ENCODE measurements around the gene SLC22A14. TPM values are rescaled to one million over a fixed set of nuclear protein-coding genes. Genes with fewer than 3 reads are reported as not detected.
"Not testable (repeated sequence)": the region's sequence is repeated elsewhere in the genome, so short reads cannot be mapped to it uniquely, and the experiment has no call there.

The SLC22A14 gene, protein sequence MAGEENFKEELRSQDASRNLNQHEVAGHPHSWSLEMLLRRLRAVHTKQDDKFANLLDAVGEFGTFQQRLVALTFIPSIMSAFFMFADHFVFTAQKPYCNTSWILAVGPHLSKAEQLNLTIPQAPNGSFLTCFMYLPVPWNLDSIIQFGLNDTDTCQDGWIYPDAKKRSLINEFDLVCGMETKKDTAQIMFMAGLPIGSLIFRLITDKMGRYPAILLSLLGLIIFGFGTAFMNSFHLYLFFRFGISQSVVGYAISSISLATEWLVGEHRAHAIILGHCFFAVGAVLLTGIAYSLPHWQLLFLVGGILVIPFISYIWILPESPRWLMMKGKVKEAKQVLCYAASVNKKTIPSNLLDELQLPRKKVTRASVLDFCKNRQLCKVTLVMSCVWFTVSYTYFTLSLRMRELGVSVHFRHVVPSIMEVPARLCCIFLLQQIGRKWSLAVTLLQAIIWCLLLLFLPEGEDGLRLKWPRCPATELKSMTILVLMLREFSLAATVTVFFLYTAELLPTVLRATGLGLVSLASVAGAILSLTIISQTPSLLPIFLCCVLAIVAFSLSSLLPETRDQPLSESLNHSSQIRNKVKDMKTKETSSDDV
- total RNA-seq (2014; rRNA removed; shearing (Covaris generic)) = 0.35 TPM in 1 of 2 replicates, not detected in the other
- not detected in 2 replicates for polyA plus RNA-seq (2014; cell fraction: nucleus; rRNA removed)

DNA sequence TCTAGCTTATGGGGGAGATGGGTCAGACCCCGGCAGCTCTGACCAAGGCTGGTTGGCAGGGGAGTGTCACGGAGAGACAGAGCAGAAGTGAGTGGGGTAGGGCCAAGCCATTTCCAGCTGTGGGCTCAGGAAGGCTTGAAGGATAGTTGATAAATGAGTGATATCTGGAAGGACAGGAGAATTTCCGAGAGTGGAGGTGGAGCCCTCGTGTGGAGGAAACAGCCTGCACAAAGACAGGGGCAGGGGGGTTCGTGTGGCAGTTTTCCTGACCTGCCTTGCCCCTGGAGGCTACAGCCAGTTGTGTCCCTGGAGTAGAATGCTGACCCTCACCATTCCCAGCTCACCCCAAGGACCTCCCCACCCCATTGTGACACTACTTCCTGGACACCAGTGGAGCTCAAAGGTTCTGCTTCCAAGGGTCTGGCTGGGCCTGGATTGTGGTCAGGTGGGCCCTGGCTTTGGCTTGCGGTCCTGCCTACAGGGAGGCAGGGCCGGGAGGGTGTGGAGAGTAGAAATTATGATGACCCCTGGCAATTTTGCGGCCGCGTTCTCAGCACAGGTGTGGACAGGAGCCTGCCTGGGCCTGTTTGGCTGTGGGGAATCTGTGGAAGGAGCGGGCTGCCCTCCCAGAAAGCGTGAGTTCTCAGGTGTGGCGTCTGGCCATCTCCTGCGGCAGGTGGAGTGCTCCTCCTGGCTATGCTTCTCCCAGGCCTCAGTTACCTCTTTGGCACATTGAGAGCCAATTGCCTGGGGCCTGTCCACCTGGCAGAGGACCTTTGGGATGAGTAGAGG is at the start of gene SLC22A14:
SLC22A14 (plus strand) TSS at position 400 of the 792 bp plus-strand sequence. CDS start 23,733 bp downstream, outside the sequence.
- DNase-seq (ENCODE audit: extremely low read depth, low read depth) = no peak

DNA sequence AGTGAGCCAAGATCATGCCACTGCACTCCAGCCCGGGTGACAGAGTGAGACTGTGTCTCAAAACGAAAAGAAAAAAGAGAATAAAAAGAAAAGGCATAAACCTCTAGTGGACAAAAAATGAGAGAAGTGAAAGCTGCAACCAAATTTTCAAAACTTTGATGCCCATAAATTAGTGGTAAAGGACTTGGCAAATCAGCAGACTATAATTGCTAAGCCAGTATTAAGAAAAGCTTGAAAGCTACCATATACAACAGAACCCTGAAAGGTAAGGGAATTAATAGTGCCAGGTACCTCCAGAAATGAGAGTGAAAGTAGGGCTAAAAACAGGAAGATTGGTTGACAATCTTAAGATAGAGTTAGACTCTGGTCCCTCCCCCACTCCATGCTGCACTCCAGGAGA is 49.4 kb upstream of the SLC22A14 start:
- no peak for DNase-seq (ENCODE audit: extremely low read depth, low read depth)

DNA sequence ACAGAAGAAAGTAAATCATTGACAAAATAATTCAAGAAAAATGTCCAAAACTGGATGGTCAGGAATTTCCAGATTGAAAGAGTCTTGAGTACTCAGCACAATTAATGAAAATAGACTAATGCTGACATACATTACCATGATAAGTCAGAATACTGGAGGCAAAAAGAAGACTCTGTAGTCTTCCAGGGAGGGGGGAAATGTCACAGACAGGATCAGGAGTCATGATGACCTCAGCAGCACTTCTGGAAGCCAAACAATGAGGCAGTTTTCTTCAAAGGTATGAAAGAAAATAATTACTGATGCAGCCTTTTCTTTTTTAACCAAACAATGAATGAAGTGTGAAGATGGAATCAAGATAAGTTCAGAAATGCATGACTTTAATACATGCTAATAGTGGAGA is 46.6 kb upstream of the SLC22A14 start:
- DNase-seq (ENCODE audit: extremely low read depth, low read depth) = no peak

- DNase-seq (ENCODE audit: extremely low read depth, low read depth) = no peak
Measured at GRCh38 chr3:38238416-38239008, 43.6 kb upstream of the SLC22A14 start.

DNA sequence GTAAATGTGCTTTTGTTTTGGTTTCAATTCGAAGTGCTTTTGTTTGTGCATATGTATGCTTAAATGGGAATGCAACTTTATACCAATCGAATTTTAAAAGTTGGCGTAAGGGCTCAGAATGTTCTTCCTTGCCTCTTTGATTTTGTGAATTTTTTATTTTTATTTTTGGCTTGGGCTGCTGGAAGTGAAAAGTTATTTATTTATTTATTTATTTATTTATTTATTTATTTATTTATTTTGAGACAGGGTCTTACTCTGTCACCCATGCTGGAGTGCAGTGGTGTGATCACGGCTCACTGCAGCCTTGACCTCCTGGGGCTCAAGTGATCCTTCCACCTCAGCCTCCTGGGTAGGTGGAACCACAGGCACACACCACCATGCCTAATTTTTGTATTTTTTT is 39.3 kb upstream of the SLC22A14 start:
- DNase-seq (ENCODE audit: extremely low read depth, low read depth) = not testable (repeated sequence)

DNA sequence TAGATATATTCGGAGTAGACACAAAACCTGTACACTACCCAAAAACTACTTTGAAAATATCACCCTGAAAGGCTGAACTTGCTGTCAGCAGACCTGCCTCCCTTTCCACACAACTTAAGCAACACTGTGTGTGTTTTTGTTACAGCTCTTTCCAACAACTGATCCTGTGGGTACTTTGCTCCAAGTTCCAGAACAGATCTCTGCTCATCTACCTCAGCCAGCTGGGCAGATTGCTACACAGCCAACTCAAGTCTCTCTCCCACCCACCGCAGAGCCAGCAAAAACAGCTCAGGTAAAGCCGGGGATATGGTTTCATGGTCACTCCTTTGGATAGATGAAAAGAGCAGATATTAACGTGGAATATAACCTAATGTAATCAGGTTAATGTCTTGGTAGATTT is 36.2 kb upstream of the SLC22A14 start:
- DNase-seq (ENCODE audit: extremely low read depth, low read depth) = no peak

DNA sequence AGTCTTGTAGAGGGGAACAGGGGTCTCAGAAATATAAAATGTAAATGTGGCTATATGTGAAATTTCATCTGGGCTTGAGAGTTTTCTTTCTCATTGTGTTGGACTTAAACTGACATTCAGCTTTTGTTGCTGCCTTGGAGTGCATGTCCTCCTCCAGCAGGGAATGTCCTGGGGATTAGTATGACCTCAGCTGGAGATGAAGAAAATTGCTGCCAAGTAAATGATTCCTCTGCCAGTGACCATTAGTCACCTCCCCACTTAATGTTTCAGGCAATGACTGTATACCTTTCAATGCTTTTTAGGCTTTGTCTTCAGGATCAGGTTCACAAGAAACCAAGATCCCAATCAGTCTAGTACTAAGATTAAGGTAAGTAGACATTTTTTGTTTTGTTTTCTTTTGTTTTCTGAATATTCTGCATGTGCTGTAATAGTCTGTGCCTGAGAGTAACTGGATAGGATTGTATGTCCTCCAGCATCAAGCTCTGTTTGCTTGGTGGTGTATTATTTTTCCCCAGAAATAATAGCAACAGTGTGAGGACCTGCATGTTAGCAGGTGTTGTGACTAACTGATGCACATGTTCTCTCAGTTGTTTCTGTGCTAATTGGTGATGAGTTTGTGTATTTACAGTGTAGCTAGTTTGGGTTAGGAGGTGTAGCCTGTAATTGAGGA is 34.6 kb upstream of the SLC22A14 start:
- peak; percentile 20 for DNase-seq (ENCODE audit: extremely low read depth, low read depth)

GRCh38 chr3:38250198-38250597 is 31.9 kb upstream of the SLC22A14 start:
- DNase-seq (ENCODE audit: extremely low read depth, low read depth) = no peak

GRCh38 chr3:38251197-38251596 is 30.9 kb upstream of the SLC22A14 start:
- no peak for DNase-seq (ENCODE audit: extremely low read depth, low read depth)

- DNase-seq (ENCODE audit: extremely low read depth, low read depth) = no peak
Measured at GRCh38 chr3:38253704-38254103, 28.4 kb upstream of the SLC22A14 start.

GRCh38 chr3:38254872-38255271 is 27.2 kb upstream of the SLC22A14 start:
- DNase-seq (ENCODE audit: extremely low read depth, low read depth) = no peak

- DNase-seq (ENCODE audit: extremely low read depth, low read depth) = no peak
Measured at GRCh38 chr3:38255627-38256026, 26.5 kb upstream of the SLC22A14 start.

DNA sequence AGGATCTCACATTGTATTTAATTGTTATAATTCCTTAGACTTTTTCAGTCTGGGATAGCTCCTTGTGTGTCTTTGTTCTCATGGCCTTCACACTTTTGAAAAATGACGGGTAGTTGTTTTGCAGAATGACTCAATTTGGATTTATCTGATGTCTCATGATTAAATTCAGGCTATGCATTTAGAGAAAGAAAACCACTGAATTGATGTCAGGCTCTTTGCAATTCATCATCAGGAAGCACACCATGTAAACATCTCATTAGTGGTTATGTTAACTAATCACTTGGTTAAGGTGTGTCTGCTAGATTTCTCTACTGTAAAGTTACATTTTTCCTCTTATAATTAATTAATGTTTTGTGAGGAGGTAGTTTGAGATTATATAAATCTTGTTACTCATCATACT is 24.5 kb upstream of the SLC22A14 start:
- no peak for DNase-seq (ENCODE audit: extremely low read depth, low read depth)

GRCh38 chr3:38260474-38260873 is 21.6 kb upstream of the SLC22A14 start:
- DNase-seq (ENCODE audit: extremely low read depth, low read depth) = no peak

- no peak for DNase-seq (ENCODE audit: extremely low read depth, low read depth)
Measured at GRCh38 chr3:38264353-38264771, 17.7 kb upstream of the SLC22A14 start.

DNA sequence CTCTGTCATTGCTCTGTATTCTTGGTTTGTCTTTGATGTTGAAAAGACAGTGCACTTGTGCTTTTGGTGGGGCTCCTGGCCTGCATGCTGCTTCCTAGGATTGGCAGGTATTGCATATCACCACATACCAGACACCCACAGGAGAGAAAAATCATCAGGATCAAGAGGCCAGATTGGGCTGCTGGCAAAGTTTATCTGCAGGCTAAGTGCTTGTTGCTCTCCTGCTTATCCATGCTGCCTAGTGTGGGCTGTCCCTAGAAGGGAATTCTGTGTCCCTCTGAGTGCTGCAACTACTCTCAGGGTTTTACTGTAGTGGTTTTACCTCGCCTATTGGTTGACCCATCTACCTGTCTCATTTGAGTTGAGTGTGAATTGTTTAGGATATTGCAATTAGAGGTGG is 17.3 kb upstream of the SLC22A14 start:
- no peak for DNase-seq (ENCODE audit: extremely low read depth, low read depth)

GRCh38 chr3:38265604-38266307 is 16.3 kb upstream of the SLC22A14 start, which contains the start of gene SLC22A13:
Gene SLC22A13 (plus strand): TSS chr3:38265812. CDS start chr3:38265861, 49 bp downstream.
- no peak for DNase-seq (ENCODE audit: extremely low read depth, low read depth)

- no peak for DNase-seq (ENCODE audit: extremely low read depth, low read depth)
Measured at GRCh38 chr3:38266810-38267209, 15.3 kb upstream of the SLC22A14 start.

GRCh38 chr3:38267662-38268061 is 14.4 kb upstream of the SLC22A14 start:
- no peak for DNase-seq (ENCODE audit: extremely low read depth, low read depth)

GRCh38 chr3:38268087-38268486 is 14.0 kb upstream of the SLC22A14 start:
- no peak for DNase-seq (ENCODE audit: extremely low read depth, low read depth)
